Measurements from ENCODE around the gene ATXN7L1.
A peak's percentile ranks its signal among the peaks of the same experiment; 100 is the strongest.

ATXN7L1 gene

DNA sequence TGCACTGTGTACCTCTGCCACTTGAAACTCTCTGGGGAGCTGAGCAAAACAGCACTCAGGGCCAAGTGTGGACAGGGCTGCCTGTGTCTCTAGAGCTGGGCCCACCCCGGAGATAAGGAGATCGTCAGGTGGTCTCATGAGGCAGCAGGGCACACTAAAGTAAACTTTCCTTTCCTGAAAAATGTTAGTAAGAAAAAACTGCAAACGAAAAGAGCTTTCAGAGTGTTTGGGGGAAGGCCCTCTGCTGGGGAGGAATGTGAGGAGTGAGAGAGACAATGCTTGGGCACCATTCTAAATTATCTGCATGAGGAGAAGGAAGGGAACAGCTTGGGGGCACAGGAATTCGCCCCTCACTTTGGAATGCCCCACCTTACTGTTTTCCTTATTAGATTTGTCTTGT lies 127.7 kb downstream of the ATXN7L1 start:
- DNase-seq (ENCODE audit: extremely low spot score), result no peak
- CTCF ChIA-PET, result interaction anchor here (1.3 kb wide), 1 partner anchor 92 kb away, joined by 5 read pairs; no protein-coding TSS in a partner anchor

DNA sequence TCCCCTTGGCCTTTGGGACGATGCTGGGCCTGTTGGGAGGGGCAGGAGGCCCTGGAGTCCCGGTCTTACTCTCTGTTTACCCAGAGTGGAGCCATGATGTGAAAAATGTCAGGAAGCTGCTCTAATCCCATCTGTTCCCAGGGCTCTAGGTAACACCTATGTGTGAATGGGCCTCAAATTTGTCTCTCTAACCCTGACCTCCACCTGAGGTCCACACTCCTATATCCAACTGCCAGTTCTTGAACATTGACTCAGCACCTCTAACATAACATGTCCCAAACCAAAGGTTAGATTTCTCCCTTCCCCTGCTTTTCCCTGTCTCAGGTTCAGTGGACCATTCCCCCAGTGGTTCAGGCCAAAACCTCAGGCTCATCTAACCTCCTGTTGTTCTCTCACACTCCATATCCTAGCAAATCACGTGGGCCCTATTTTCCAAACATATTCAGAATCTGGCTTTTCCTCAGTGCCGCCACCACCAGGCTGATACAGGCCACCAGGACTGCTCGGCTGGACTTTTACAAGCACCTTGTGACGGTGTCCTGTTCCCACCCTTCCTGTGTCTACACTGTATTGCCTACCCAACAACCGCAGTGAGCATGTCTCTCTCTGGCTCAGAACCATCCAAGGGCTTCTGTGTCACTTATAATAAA lies 130.6 kb downstream of the ATXN7L1 start:
- CTCF ChIA-PET, result no interaction called here

More for the DNA sequence above, 127.7 kb downstream of the ATXN7L1 start:
- POLR2A ChIA-PET, result no interaction called here
- TF ChIP-seq FOXK2 (IDR thresholded peaks at IDR 0.05) (no peak), ELF4 (IDR thresholded peaks at IDR 0.05) (no peak)

GRCh38 chr7:105744258-105744657 lies 132.1 kb downstream of the ATXN7L1 start:
- no peak for DNase-seq (ENCODE audit: extremely low spot score)
- TF ChIP-seq, protein P1, sequence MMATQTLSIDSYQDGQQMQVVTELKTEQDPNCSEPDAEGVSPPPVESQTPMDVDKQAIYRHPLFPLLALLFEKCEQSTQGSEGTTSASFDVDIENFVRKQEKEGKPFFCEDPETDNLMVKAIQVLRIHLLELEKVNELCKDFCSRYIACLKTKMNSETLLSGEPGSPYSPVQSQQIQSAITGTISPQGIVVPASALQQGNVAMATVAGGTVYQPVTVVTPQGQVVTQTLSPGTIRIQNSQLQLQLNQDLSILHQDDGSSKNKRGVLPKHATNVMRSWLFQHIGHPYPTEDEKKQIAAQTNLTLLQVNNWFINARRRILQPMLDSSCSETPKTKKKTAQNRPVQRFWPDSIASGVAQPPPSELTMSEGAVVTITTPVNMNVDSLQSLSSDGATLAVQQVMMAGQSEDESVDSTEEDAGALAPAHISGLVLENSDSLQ (IDR thresholded peaks at IDR 0.05), result no peak
- no peak for TF ChIP-seq ELF4 (IDR thresholded peaks at IDR 0.05)
- no peak for TF ChIP-seq CTBP1 (IDR thresholded peaks at IDR 0.05; ENCODE audit: borderline replicate concordance)
- TF ChIP-seq NFRKB (IDR thresholded peaks at IDR 0.05), result no peak
- no peak for TF ChIP-seq ZNF384 (IDR thresholded peaks at IDR 0.05)
- TF ChIP-seq LEF1 (IDR thresholded peaks at IDR 0.05; ENCODE audit: borderline replicate concordance), result no peak
- no peak for TF ChIP-seq ARNT (IDR thresholded peaks at IDR 0.05)
- no peak for TF ChIP-seq TARDBP (IDR thresholded peaks at IDR 0.05)
- TF ChIP-seq FOXA1 (IDR thresholded peaks at IDR 0.05), result no peak
- TF ChIP-seq HDGF (IDR thresholded peaks at IDR 0.05; ENCODE audit: borderline replicate concordance), result no peak
- no peak for TF ChIP-seq SUZ12 (IDR thresholded peaks at IDR 0.05)
- no peak for TF ChIP-seq FOXM1 (IDR thresholded peaks at IDR 0.05; ENCODE audit: borderline replicate concordance)
- no peak for TF ChIP-seq L3MBTL2 (conservative IDR thresholded peaks at IDR 0.05)
- no peak for TF ChIP-seq FOXK2 (IDR thresholded peaks at IDR 0.05)
- TF ChIP-seq SP1 (IDR thresholded peaks at IDR 0.05), result no peak
- no peak for TF ChIP-seq BHLHE40 (IDR thresholded peaks at IDR 0.05; ENCODE audit: borderline replicate concordance)
- ChIA-PET CTCF (interaction anchor here (1.1 to 1.5 kb wide), 2 partner anchors 22 to 265 kb away, joined by 3 read pairs; no protein-coding TSS in a partner anchor), POLR2A (no interaction called here)

More for the DNA sequence above, 130.6 kb downstream of the ATXN7L1 start:
- DNase-seq (ENCODE audit: extremely low spot score), result peak; percentile 12
- no peak for TF ChIP-seq FOXA1 (IDR thresholded peaks at IDR 0.05)
- no peak for TF ChIP-seq FOXM1 (IDR thresholded peaks at IDR 0.05; ENCODE audit: borderline replicate concordance)
- TF ChIP-seq NFRKB (IDR thresholded peaks at IDR 0.05), result no peak
- TF ChIP-seq LEF1 (IDR thresholded peaks at IDR 0.05; ENCODE audit: borderline replicate concordance), result no peak
- TF ChIP-seq SP1 (IDR thresholded peaks at IDR 0.05), result no peak
- TF ChIP-seq, protein P1 (IDR thresholded peaks at IDR 0.05), result no peak
- POLR2A ChIA-PET, result no interaction called here

- POLR2A ChIA-PET, result no interaction called here
- DNase-seq (ENCODE audit: extremely low spot score), result no peak
- no peak for TF ChIP-seq ZNF384 (IDR thresholded peaks at IDR 0.05)
- no peak for TF ChIP-seq SUZ12 (IDR thresholded peaks at IDR 0.05)
- TF ChIP-seq HDGF (IDR thresholded peaks at IDR 0.05; ENCODE audit: borderline replicate concordance), result no peak
- TF ChIP-seq FOXM1 (IDR thresholded peaks at IDR 0.05; ENCODE audit: borderline replicate concordance), result no peak
- TF ChIP-seq TARDBP (IDR thresholded peaks at IDR 0.05), result no peak
- TF ChIP-seq CTBP1 (IDR thresholded peaks at IDR 0.05; ENCODE audit: borderline replicate concordance), result no peak
- TF ChIP-seq BHLHE40 (IDR thresholded peaks at IDR 0.05; ENCODE audit: borderline replicate concordance), result no peak
- TF ChIP-seq NFRKB (IDR thresholded peaks at IDR 0.05), result no peak
- TF ChIP-seq LEF1 (IDR thresholded peaks at IDR 0.05; ENCODE audit: borderline replicate concordance), result no peak
- no peak for TF ChIP-seq ELF4 (IDR thresholded peaks at IDR 0.05)
- no peak for TF ChIP-seq L3MBTL2 (conservative IDR thresholded peaks at IDR 0.05)
- TF ChIP-seq FOXA1 (IDR thresholded peaks at IDR 0.05), result no peak
- no peak for TF ChIP-seq ARNT (IDR thresholded peaks at IDR 0.05)
- CTCF ChIA-PET, result interaction anchor here (0.9 to 1.5 kb wide), 4 partner anchors 22 to 266 kb away, joined by 3 to 4 read pairs (median 3); no protein-coding TSS in a partner anchor
Measured at GRCh38 chr7:105743351-105744090, 132.9 kb downstream of the ATXN7L1 start.

- no peak for DNase-seq (ENCODE audit: extremely low spot score)
- ChIA-PET POLR2A (no interaction called here), CTCF (interaction anchor here (0.6 to 1.5 kb wide), 3 partner anchors 56 to 267 kb away, joined by 3 to 4 read pairs (median 3); no protein-coding TSS in a partner anchor)
- TF ChIP-seq L3MBTL2 (conservative IDR thresholded peaks at IDR 0.05), result no peak
- TF ChIP-seq SP1 (IDR thresholded peaks at IDR 0.05), result no peak
- no peak for TF ChIP-seq NFRKB (IDR thresholded peaks at IDR 0.05)
- TF ChIP-seq CTBP1 (IDR thresholded peaks at IDR 0.05; ENCODE audit: borderline replicate concordance), result no peak
- no peak for TF ChIP-seq HDGF (IDR thresholded peaks at IDR 0.05; ENCODE audit: borderline replicate concordance)
- TF ChIP-seq BHLHE40 (IDR thresholded peaks at IDR 0.05; ENCODE audit: borderline replicate concordance), result no peak
- no peak for TF ChIP-seq FOXK2 (IDR thresholded peaks at IDR 0.05)
- no peak for TF ChIP-seq ARNT (IDR thresholded peaks at IDR 0.05)
- no peak for TF ChIP-seq SUZ12 (IDR thresholded peaks at IDR 0.05)
- no peak for TF ChIP-seq TARDBP (IDR thresholded peaks at IDR 0.05)
- TF ChIP-seq ZNF384 (IDR thresholded peaks at IDR 0.05), result no peak
- TF ChIP-seq, protein P1 (IDR thresholded peaks at IDR 0.05), result no peak
- TF ChIP-seq LEF1 (IDR thresholded peaks at IDR 0.05; ENCODE audit: borderline replicate concordance), result no peak
- no peak for TF ChIP-seq FOXM1 (IDR thresholded peaks at IDR 0.05; ENCODE audit: borderline replicate concordance)
Measured at GRCh38 chr7:105742787-105743186, 133.6 kb downstream of the ATXN7L1 start.

All from HEK293T (cell line).